Inflammatory macrophage (primary cell): ENCODE measurements around the gene WASHC1.
A peak's percentile ranks its signal among the peaks of the same experiment; 100 is the strongest.
"Not testable (repeated sequence)": the region's sequence is repeated elsewhere in the genome, so short reads cannot be mapped to it uniquely, and the experiment has no call there.

Source experiments
- DNase-seq, 2 donors: peaks; one replicate each; pipeline ENCODE4 v3.0.0-alpha.2; 2020 to 2022
- total RNA-seq, 18 experiments: gene quantifications; one replicate each; lab custom pipeline; 2026; ENCODE audit warnings: mixed read lengths in 6 of 18, inconsistent platforms in 2 of 18; lab: John Stamatoyannopoulos, UW

The WASHC1 gene
- total RNA-seq, result 2.1 to 6.1 (median 3.8) reads per million in 18 experiments

GRCh38 chr9:29356-29755, at the start of gene WASHC1:
WASHC1 (minus strand) TSS chr9:29456; CDS start chr9:24999, 4,457 bp downstream.
- not testable (repeated sequence) for DNase-seq

- not testable (repeated sequence) for DNase-seq
Measured at GRCh38 chr9:78333-78732, 49.1 kb upstream of the WASHC1 start.

GRCh38 chr9:76389-76788, 47.1 kb upstream of the WASHC1 start:
- not testable (repeated sequence) for DNase-seq

- DNase-seq, result not testable (repeated sequence)
Measured at GRCh38 chr9:73900-74525, 44.8 kb upstream of the WASHC1 start.

- peak in 1 of 2 donors; percentile 0 for DNase-seq
Measured at GRCh38 chr9:73076-73899, 44.0 kb upstream of the WASHC1 start.

GRCh38 chr9:63031-63629, 33.9 kb upstream of the WASHC1 start:
- DNase-seq, result peak in 1 of 2 donors; percentile 26

- not testable (repeated sequence) for DNase-seq
Measured at GRCh38 chr9:52678-53077, 23.4 kb upstream of the WASHC1 start.

GRCh38 chr9:48190-48842, 19.1 kb upstream of the WASHC1 start:
- DNase-seq, result peak in 1 of 2 donors; percentile 1

GRCh38 chr9:46639-47271, 17.5 kb upstream of the WASHC1 start:
- not testable (repeated sequence) for DNase-seq

- DNase-seq, result peak; percentile 53 to 63
Measured at GRCh38 chr9:46164-46563, 16.9 kb upstream of the WASHC1 start.

GRCh38 chr9:45180-45878, 16.1 kb upstream of the WASHC1 start:
- DNase-seq, result not testable (repeated sequence)

- not testable (repeated sequence) for DNase-seq
Measured at GRCh38 chr9:44416-44815, 15.2 kb upstream of the WASHC1 start.

GRCh38 chr9:43636-44035, 14.4 kb upstream of the WASHC1 start:
- not testable (repeated sequence) for DNase-seq

GRCh38 chr9:43116-43515, 13.9 kb upstream of the WASHC1 start:
- not testable (repeated sequence) for DNase-seq

GRCh38 chr9:41819-42218, 12.6 kb upstream of the WASHC1 start:
- DNase-seq, result peak in 1 of 2 donors; percentile 2

- peak; percentile 4 to 9 for DNase-seq
Measured at GRCh38 chr9:41261-41676, 12.0 kb upstream of the WASHC1 start.

- DNase-seq, result not testable (repeated sequence)
Measured at GRCh38 chr9:32308-32707, 3.1 kb upstream of the WASHC1 start.

- not testable (repeated sequence) for DNase-seq
Measured at GRCh38 chr9:28775-29174, 481 bp downstream of the WASHC1 start.

GRCh38 chr9:21621-22020, 7.6 kb downstream of the WASHC1 start:
- DNase-seq, result not testable (repeated sequence)

- DNase-seq, result not testable (repeated sequence)
Measured at GRCh38 chr9:16875-17274, 12.4 kb downstream of the WASHC1 start.

- not testable (repeated sequence) for DNase-seq
Measured at GRCh38 chr9:14129-14809, 15.0 kb downstream of the WASHC1 start.
